NCI-H345 treated with DMSO at 0.1 percent for 48 hours (cell line): ENCODE measurements around the gene CELF3.

Experiments used
- DNase-seq: peaks from one replicate; lab custom pipeline; 2025; ENCODE audit not compliant: unreplicated experiment; lab: John Stamatoyannopoulos, UW

Gene CELF3

DNA sequence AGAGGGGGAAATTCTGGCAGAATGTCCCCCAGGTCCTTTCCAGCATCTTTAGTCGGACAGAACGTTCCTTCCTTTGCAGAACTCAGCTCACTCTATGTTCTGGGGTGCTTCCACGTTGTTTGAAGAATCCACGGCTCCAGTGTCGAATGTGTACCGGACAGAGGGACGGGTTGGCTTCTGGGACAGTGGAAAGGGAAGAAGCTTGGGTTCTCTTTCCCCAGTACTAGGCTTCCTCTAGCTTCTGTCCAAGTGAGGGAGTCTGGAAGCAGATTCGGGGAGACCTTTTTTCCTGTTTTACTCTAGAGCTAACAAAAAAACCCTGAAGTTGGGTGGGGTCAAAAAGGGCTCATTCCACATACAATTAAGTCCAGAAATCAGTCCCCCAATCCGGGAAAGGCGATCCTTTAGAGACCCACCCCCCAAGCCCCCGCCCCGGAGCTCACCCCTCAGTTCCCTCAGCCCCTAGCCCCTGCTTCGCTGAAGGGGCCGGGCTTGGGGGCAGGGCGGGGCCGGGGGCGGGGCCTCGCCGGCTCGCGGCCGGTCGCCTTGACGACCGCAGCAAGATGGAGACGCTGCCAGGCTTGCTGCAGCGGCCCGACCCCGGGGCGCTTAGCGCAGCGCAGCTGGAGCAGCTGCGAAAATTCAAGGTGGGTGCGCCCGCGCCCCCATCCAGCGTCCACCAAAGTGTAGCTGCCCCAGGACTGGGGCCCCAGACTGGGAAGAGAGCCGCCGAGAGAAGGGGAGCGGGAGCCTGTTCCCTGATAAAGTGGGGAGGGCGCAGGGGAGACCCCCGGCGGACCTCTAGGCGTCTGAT, 4.6 kb upstream of the CELF3 start, which contains the start of gene RIIAD1:
Gene RIIAD1, plus strand, starts transcription at position 549 of the 814 bp plus-strand sequence. Its CDS starts 15 bp downstream, at position 564.
- DNase-seq: no peak

DNA sequence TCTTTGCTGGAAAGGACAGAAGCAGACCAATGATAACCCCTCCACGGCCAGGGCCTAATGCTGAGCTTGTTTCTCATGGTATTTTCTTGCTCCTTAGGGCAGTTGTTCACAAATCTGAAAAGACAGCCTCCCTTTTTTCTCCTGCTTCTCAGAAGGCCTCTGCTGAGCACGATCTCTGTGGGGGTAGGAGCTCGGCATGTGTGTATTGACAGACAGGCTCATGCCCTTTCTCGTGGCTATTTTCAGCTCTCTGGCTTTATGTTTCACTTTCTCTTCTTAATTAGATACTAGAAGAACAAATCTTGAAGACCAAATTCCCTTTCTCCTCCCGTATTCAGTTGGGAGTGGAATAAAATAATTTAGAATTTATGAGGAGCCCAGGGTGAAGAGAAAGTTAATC, 4.0 kb upstream of the CELF3 start:
- no peak for DNase-seq

DNA sequence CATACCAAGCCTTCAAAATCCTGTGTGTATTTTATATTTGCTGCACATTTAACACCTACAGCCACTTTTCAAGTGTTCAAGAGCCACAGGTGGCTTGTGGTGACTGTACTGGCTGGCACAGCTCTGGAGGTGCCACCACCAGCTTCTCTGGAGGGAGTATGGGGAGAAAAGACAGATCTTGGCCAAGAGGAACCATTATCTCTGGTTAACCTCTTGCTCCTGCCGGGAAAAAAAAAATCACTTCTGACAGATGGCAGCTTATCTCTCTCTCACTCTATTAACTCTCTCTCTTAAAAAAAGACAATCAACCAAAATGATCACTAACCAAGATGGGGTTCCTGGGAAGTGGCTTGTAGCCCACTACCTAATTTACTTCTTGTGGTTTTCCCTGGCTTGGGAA, 3.5 kb upstream of the CELF3 start:
- no peak for DNase-seq

DNA sequence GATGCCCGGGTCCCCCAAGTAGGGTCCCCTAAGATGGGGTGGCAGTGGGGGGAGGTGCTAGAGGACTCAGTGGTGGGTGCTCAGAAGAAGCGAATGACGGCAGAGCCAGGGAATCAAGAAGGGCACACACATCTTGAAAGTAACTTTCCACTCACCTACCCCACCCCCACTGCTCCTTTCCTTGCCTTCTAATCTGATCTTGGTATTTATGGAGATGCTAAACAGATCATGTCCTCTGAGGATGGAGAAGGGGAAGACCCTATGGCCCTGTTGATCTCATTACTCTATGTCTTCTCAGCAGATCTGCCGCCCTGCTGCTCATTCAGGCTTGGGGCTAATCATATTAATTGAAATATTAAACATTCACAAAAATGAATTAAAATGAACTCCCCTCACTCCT, 2.1 kb upstream of the CELF3 start:
- no peak for DNase-seq

DNA sequence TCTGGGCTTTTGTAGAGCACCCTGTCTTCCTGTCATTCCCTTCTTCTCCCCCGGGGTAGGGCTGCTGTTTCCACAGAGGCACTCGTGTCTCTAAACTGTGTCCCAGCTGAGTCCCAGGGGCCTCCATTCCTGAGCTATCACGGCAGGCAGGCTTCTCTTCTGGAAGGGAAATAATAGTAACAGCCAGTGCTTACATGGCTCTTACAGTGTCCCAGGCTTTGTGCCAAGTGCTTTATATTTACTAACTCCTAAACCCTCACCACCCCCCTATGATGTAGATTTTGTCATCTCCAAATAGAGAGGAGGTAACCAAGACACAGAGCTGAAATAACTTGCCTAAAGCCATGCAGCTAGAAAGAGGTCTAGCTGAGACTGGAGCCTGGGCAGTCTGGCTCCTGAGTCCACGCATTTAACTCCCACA, 1.4 kb upstream of the CELF3 start:
- DNase-seq: peak; percentile 98

DNA sequence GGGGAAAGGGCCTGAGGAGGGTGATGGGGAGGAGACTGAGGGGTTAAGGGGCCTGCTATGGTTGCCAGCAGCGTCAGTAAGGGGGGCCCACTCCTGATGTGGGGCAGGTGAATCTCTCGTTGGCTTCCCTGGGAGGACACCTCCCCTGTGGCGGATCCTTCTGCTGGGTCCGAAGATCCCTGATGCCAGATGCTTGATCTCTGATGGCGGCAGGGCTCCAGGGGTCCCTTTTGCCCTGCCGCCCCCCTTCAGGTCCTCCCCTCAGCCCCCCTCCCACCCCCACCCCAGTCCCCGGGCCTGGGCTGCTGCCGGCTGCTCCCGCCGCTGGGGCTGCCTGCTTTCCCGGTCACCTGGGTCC, 219 bp downstream of the CELF3 start:
- DNase-seq: no peak

DNA sequence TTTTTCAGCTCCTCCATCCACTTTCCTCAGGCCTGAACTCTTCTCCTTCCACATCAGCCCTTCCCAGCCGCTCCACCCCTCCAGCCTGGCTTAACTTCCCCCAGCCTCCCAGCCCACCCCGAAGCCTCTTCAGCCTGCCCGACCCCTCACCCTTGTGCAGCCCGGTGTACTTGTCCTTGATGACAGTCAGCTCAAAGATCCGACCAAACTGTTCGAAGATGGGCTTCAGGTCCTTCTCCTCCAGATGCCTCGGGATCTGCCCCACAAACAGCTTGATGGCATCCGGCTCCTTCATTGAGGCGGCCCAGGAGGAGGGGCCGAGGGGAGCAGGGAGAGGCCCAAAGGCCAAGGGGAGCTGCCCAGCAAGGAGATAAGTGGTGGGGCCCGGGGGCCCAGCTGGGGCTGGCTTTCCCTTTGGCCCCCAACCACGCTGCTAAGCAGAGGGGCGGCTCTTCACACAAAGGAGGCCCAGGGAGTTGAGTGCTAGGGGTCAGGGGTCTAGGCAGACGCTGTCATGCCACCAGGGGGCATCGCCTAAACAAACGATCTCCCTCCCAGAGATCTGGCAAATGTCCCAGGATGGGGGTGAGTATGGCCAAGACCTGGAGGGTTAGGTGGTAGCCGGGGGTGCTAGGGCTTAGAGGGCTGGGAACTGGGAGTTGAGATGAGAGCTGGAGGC, 738 bp downstream of the CELF3 start:
- DNase-seq: peak; percentile 62

DNA sequence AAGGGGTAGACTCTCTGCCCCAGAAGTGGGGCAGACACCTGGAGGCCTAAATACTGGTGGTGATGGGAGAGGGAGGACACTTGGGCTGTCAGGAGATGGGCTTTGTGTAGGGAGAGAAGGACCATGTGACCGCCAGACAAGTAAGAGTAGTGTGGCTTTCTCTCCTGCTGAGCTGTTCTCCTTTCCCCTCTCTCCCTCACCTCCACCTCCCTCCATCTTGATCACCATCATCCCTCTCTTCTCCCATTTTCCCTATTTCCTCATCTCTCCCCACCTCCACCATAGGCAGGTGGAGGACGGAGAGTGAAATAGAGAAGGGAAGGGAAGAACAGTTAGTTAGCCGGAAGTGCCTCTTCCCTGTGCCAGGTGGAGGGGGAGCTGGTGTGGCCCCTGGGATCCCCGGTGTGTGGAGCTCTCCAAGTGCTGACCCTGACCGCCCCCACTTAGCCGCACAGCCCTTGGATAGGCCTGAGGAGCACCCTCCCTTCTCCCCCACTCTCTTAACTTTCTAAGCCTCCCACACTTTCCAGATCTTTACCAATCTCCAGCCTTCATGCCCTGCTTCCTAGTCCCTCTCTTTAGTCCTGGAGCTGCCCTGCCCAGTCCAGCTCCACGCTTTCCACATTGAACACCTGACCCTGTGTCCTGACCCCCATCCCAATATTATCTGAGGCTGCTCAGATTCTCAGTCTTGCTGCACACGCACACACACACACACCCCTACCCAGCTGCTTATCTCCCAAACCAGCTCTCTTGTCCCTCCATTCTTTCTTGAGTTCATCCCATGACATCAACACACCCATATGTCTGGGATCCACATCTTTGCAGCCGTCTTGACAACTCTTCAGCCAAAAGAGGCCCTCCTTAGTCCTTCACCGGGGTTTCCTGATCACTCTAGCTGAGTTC, 1.5 kb downstream of the CELF3 start:
- no peak for DNase-seq

DNA sequence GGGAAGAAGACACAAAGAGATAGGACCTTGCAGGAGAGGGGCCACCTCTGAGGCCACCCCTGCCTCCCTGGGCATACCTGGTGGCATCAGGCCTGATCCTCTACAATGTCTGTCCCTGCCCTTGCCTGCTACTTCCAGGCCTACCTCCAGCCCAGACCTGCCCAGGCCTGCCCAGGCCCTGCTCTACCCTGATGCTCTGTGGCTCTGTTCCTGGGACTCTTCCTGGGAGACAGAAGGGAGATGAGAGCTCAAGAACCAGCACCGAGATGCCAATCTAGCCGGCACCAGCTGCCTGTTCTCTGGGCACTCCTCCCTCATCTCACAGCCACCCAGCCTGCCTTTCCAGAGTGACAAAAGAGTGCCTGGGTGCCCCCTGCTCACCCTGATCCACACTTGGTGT, 2.7 kb downstream of the CELF3 start:
- no peak for DNase-seq

DNA sequence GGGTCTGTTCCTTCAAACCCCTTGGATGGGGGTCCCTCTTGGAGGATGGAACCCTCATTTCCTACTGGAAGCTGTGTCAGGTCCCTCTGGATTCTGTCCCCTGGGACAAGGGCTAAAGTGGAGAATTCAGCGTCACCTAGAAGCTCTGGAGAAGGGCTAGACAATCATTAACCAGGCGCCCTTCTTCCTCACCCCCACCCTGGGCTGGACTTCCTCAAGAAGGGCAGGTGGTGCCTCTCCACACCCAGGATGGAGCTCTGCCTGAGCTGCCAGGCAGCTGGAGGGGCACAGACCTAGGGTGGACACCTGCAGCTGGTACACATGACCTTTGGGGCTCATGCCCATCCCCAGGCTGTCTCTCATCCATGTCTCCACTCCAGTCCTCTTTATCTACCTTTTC, 3.6 kb downstream of the CELF3 start:
- no peak for DNase-seq

DNA sequence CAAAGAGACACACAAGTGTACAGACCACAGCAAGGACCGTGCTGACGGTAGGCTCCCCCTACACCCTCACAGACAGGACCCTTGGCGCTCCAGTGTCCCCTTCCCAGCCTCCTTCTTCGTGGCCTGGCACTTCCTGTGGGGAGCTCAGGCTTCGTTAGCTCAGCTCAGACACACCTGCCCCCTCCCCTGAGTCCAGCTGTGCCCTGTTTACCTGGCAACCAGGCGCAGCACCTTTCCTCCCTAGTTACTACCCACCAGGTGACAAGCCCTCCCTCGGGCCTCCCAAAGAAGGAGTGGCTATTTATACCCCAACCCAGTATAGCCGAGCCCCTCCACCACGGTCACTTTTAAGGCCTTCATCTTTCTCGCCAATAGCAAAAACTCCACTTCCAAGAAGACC, 4.7 kb downstream of the CELF3 start:
- DNase-seq: peak; percentile 22

DNA sequence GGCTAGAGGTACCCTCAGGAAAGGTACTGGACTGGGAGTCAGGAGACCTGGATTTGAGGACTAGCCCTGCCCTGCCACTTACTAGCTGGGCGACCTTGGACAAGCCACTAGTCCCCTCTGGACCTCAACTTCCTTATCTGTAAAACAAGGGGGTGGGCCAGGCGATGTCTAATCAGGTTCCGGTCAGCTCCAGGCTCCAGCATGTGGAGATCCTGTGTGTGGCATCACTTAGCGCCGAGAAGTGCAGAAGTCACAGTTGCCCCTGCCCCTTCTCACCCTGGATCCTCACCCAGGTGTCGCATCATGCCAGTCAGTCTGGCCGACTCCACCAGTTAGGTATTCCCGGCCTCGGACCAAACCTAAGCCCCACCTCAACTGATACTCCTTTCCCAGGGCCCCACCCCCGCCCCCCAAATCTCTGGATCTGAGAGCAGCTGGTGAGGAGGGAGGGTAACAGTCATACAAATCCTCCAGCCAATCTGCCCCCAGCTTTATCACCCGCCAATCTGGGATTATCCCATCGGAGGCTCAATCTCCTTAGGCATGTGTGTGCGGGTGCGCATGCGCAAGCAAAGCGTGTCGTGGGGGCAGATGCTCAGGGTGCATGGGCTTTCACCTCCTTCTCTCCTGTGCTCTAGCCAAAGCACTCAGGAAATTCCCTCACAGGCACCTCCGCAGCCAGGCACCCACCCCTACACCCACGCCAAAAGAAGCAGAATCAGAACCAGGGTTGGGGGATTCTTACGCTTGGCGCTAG, 5.4 kb downstream of the CELF3 start:
- no peak for DNase-seq

DNA sequence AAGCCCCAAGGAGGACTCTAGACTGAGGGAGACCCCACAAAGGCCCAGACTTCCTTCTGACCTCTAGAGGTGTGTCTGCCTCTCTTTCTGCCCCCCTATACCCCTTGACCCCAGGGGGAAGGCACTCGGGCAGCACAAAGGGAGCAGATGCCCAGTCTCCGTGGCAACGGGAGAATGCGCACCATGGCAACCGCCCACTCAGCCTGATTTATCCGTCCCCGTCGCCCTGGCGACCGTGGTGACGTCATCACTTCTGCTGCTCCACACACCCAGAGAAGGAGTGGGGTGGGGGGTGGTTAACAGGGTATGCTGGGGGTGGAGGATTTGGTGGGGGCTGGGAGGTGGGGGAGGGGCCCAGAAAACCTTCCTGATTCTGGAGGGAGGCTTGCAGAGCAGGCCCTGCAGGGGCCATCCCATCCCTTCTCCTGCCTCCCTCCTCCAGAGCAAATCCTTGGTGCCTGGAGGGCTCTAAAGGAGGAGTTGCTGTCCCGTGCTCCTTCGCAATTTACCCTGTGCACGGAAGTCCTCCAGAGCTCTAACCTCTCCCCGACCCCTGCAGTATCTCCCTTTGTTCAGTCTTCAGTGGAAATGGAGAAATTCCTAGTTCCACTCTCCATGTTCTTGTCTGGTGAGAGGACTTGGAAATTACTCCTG, 6.3 kb downstream of the CELF3 start:
- no peak for DNase-seq

DNA sequence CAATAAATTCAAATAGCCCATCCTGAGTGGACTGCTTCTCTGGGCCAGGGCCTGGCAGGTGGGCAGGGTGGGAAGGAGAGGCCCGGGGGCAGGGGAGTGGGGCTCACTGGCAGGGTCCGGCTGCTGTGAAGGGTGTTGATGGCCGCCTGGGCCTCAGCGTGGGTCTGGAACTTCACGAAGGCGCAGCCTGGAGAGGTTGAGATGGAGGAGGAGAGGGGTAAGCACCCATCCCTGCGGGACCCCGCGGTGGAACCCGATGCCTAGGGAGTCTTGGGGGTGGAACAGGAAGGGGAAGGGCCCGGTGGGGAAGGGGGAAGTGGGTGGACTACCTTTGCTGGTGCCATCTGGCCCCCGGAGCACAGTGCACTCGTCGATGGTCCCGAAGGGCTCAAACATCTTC, 7.7 kb downstream of the CELF3 start:
- DNase-seq: no peak

DNA sequence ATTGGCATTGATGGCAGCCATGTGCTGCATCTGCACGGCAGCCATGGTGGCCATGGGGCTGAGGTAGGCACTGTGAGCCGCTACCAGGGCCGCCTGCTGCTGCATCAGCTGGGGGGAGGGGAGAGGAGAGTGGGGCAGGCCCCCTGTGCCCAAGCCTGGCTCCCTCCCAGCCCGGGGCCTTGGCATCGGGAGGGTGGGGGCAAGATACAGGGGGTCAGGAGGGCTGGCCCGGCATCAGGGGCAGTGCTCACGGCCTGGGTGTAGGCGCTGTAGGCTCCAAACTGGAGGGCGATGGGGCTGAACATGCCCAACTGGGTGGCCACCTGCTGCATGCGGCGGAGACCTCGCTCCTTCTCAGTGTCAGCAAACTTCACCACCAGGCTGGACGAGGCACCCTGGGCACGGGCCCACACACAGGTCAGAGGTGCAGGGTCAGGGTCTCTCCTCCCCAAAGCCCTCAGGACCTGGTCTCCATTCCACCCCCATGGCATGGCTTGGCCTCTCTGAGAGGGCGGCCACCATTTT, 9.0 kb downstream of the CELF3 start:
- DNase-seq: no peak

DNA sequence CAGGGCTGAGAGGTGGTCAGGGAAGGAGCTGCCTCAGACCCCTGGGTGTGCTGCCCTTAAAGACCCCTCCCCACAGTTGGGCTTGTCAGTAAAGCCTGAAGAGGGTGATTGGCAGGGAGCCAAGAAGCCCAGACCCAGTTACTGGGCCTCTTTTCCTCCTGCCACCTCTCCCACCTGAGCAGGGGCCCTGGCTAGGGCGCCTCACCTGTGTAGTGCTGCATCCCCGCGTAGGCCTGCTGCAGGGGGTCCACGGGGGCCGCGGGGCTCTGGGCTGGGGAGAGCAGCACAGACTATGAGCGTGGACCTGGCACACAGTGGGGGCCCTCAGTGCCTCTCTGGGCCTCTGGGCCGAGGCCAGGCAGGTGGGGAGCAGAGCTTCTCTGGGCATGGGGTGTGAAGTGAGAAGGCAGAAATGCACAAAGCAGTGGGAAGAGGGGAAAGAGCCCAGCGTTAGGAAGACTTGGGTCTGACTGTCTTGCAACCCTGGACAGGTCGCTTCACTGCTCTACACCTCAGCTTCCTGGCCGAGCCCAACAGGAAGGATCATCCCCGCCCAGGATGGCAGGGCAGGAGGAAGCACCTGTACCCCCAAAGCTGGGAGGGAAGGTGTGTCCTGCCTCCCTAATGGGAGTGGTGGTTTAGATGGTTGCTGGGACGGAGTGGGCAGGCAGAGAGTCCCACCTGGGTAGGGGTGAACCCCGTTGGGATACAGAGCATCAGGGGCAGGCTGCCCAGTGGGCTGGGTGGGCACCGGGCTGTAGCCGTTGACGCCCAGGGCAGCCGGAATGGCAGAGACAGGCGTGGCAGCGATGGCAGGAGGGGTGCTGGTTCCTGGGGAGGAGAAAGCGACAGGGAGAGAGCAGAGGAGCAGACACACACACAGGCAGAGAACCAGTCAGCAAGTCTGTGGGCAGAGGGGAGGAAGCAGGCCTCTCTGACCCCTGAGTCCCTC, 9.9 kb downstream of the CELF3 start:
- DNase-seq: no peak

DNA sequence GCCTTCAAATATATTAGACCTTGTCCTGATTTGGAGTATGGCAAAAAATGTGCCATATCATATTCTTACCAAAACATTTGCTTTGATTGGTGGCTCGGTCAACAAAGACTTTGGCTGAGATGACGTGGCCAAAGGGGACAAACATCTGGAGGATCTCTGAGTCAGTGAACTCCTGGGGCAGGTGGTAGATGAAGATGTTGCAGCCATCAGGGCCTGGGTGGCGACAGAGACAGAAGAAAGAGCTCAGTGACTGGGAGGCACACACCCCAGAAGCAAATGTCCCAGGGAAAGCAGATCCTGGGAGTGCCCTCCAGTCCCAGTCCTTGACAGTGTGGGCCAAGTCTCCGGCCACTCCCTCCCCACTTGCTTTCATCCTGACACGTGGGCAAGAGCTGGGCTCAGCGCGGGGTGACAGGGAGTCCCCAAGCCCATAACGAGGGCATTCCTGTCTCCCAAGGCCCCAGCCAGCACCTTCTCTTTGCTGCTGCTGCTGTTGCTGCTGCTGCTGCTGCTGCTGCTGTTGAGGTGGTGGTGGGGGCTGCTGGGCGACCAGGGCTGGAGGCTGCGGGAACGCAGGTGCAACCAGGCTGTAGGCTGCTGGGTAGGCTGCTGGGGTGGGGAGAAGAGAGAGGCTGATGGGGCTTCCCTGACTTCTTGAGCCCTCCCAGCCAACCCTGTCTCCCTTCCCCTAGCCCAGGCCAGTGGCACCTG, 10.7 kb downstream of the CELF3 start:
- DNase-seq: no peak

DNA sequence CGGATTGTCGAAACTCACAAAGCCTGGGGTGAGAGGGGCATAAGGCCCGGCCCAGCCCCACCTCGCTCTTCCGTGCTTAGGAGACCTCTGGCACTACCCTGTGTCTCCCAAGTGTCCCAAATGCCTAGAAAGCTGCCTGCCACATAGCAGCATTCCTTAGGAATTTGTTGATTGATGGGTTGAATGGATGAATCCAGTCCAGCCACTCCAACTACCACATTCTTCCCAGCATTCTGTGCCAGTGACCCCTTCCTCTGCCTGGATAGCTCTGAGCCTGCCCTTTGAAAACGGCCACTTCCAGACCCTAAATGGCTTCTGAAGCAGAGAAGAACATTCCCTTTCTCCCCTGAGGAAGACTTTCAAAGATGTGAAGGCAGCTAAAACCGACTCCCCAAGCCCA, 11.5 kb downstream of the CELF3 start:
- DNase-seq: no peak
